HepG2 (cell line): Measurements from ENCODE around the gene LAMTOR2. TPM values are rescaled to one million over a fixed set of nuclear protein-coding genes. Genes with fewer than 3 reads are reported as not detected.

ENCODE experiments used
- CEBPB ChIP-seq: IDR thresholded peaks from 2 replicates; pipeline ENCODE4 v1.6.1; 2011; ENCODE audit warnings: low read depth, low read length, improper control_type of control experiment, borderline replicate concordance
- GATAD2A ChIP-seq: IDR thresholded peaks from 2 replicates; pipeline ENCODE4 v1.6.1; 2016
- MTF2 ChIP-seq: sonication (generic); formaldehyde crosslinking; IDR thresholded peaks from 2 replicates; pipeline ENCODE4 v1.5.0; 2020; ENCODE audit warnings: missing genetic modification reagents, borderline replicate concordance
- RXRA ChIP-seq: sonication (generic); formaldehyde crosslinking; IDR thresholded peaks from 2 replicates; pipeline ENCODE4 v1.5.1; 2020; ENCODE audit warnings: missing genetic modification reagents
- SSRP1 ChIP-seq: IDR thresholded peaks from 2 replicates; pipeline ENCODE4 v1.6.1; 2016; ENCODE audit warnings: control low read depth
- ZBTB3 ChIP-seq: sonication (generic); formaldehyde crosslinking; IDR thresholded peaks from 2 replicates; pipeline ENCODE4 v1.4.0; 2020; ENCODE audit warnings: low read depth, mild to moderate bottlenecking, moderate library complexity, missing genetic modification reagents, borderline replicate concordance
- ZMAT3 ChIP-seq: sonication (generic); formaldehyde crosslinking; conservative IDR thresholded peaks from 2 replicates; pipeline ENCODE4 v1.7.0; 2021; ENCODE audit warnings: missing genetic modification reagents
- ZNF160 ChIP-seq: sonication (generic); formaldehyde crosslinking; IDR thresholded peaks from 2 replicates; pipeline ENCODE4 v1.8.0; 2022; ENCODE audit warnings: mild to moderate bottlenecking, inconsistent platforms, missing genetic modification reagents
- ZNF232 ChIP-seq: sonication (generic); formaldehyde crosslinking; IDR thresholded peaks from 2 replicates; pipeline ENCODE4 v1.4.0; 2020; ENCODE audit warnings: missing genetic modification reagents, borderline replicate concordance
- ZNF44 ChIP-seq: sonication (generic); formaldehyde crosslinking; IDR thresholded peaks from 2 replicates; pipeline ENCODE4 v1.5.1; 2020; ENCODE audit warnings: mild to moderate bottlenecking, missing genetic modification reagents
- ZNF550 ChIP-seq: sonication (generic); formaldehyde crosslinking; IDR thresholded peaks from 2 replicates; pipeline ENCODE4 v1.4.0; 2020; ENCODE audit warnings: mild to moderate bottlenecking, missing genetic modification reagents, borderline replicate concordance
- ZNF772 ChIP-seq: sonication (generic); formaldehyde crosslinking; IDR thresholded peaks from 2 replicates; pipeline ENCODE4 v1.5.0; 2020; ENCODE audit warnings: mild to moderate bottlenecking, missing genetic modification reagents
- ZNF773 ChIP-seq: sonication (generic); formaldehyde crosslinking; IDR thresholded peaks from 2 replicates; pipeline ENCODE4 v1.4.0; 2020; ENCODE audit warnings: missing genetic modification reagents, borderline replicate concordance
- polyA plus RNA-seq, 8 experiments: library from polyadenylated mRNA; depleted of rRNA in 3 of 8; stranded (reverse) in 7 of 8; unstranded in 1 of 8; fragments of >200 nt; fragmentation: Illumina TruSeq in 4 of 8; extraction: Trizol in 4 of 8; gene quantifications; 2 replicates each; pipeline versions ENCODE4 v1.2.1 to v1.2.3, GENCODE V29; 2011 to 2016; ENCODE audit warnings: low read depth in 4 of 8, missing spikeins in 1 of 8, mixed read lengths in 1 of 8; ENCODE audit not compliant: insufficient read depth in 1 of 8
- total RNA-seq, 5 experiments: library from RNA; depleted of rRNA; stranded (reverse); fragments of >200 nt; fragmentation: Illumina TruSeq; extraction: Trizol; gene quantifications; 2 replicates each; pipeline ENCODE4 v1.2.3, GENCODE V29; 2016; ENCODE audit warnings: low read depth in 1 of 5
- TF ChIP-seq, protein P1 (sequence below): sonication (generic); formaldehyde crosslinking; IDR thresholded peaks from 2 replicates; pipeline ENCODE4 v1.4.0; 2020; ENCODE audit warnings: missing genetic modification reagents
- TF ChIP-seq, protein P2 (sequence below): sonication (generic); formaldehyde crosslinking; IDR thresholded peaks from 2 replicates; pipeline ENCODE4 v1.5.0; 2020; ENCODE audit warnings: missing genetic modification reagents
- TF ChIP-seq, protein P3 (sequence below): sonication (generic); formaldehyde crosslinking; IDR thresholded peaks from 2 replicates; pipeline ENCODE4 v1.8.1; 2023; ENCODE audit warnings: mild to moderate bottlenecking, moderate library complexity, missing genetic modification reagents
- TF ChIP-seq, protein P4 (sequence below): sonication (generic); formaldehyde crosslinking; IDR thresholded peaks from 2 replicates; pipeline ENCODE4 v1.8.1; 2023; ENCODE audit warnings: missing genetic modification reagents, inconsistent platforms, borderline replicate concordance
- TF ChIP-seq, protein P5 (sequence below): sonication (generic); formaldehyde crosslinking; IDR thresholded peaks from 2 replicates; pipeline ENCODE4 v1.5.0; 2020; ENCODE audit warnings: mild to moderate bottlenecking, missing genetic modification reagents, moderate library complexity
- TF ChIP-seq, protein P6 (sequence below): sonication (generic); formaldehyde crosslinking; IDR thresholded peaks from 2 replicates; pipeline ENCODE4 v1.9.0; 2021; ENCODE audit warnings: missing genetic modification reagents, borderline replicate concordance

Gene LAMTOR2
- total and polyA plus RNA-seq, 2 of the 13 experiments (the other 11 are each of a cell fraction or from before 2014, with no cell fraction given) = 36.5 to 66.4 TPM

DNA sequence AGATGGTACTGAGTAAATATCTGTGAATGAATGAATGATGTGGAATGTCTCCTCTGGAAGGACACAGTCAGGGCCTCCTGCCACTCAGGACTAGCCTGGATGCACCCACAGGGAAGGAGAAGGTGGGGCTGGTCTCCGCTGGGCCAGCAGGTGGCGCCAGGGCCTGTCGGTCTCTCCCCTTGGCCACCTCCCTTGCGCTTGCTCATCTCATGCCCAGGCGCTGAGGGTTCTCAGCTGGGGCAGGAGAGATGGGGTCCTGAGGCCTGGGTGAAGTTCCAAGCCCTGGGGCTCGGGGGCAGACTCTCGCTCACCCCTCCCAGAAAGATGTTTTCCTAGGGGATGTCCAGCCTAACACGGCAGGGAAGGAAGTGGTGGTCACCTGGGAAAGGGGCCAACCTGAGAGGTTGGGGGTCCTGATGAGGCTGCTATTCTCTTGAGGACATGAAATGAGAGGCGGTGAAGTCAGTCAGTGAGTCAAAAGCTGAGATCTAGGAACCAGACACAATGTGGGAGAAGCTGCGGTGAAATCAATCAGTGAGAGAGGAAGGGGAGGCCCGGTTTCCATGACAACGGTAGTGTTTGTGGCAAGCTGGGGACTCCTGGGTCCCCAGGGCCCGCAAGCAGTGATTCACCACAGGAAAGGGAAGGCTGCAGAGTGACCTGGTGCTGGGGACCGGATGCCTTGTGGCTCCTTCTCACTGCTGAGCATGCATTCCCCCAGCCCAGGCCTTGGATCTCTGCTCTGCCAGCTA lies 42.2 kb downstream of the LAMTOR2 start (continued):
- TF ChIP-seq, protein P1, sequence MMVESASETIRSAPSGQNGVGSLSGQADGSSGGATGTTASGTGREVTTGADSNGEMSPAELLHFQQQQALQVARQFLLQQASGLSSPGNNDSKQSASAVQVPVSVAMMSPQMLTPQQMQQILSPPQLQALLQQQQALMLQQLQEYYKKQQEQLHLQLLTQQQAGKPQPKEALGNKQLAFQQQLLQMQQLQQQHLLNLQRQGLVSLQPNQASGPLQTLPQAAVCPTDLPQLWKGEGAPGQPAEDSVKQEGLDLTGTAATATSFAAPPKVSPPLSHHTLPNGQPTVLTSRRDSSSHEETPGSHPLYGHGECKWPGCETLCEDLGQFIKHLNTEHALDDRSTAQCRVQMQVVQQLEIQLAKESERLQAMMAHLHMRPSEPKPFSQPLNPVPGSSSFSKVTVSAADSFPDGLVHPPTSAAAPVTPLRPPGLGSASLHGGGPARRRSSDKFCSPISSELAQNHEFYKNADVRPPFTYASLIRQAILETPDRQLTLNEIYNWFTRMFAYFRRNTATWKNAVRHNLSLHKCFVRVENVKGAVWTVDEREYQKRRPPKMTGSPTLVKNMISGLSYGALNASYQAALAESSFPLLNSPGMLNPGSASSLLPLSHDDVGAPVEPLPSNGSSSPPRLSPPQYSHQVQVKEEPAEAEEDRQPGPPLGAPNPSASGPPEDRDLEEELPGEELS (CRISPR knock-in tag) = no peak
- TF ChIP-seq ZNF773 (CRISPR knock-in tag) (no peak), ZMAT3 (CRISPR knock-in tag) (no peak), ZNF772 (CRISPR knock-in tag) (no peak), ZNF160 (CRISPR knock-in tag) (no peak), MTF2 (CRISPR knock-in tag) (no peak), RXRA (CRISPR knock-in tag) (peak; percentile 70; the same call in 1 of the 2 replicates), SSRP1 (0 out of 2 replicates have a peak, but pooled peaks have one; percentile 71), CEBPB (no peak), GATAD2A (CRISPR knock-in tag) (peak; percentile 72), ZNF44 (no peak), ZNF232 (no peak), ZNF550 (CRISPR knock-in tag) (no peak), ZBTB3 (CRISPR knock-in tag) (no peak)
- TF ChIP-seq, protein P2, sequence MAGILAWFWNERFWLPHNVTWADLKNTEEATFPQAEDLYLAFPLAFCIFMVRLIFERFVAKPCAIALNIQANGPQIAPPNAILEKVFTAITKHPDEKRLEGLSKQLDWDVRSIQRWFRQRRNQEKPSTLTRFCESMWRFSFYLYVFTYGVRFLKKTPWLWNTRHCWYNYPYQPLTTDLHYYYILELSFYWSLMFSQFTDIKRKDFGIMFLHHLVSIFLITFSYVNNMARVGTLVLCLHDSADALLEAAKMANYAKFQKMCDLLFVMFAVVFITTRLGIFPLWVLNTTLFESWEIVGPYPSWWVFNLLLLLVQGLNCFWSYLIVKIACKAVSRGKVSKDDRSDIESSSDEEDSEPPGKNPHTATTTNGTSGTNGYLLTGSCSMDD (CRISPR knock-in tag) = no peak
- TF ChIP-seq, protein P3, sequence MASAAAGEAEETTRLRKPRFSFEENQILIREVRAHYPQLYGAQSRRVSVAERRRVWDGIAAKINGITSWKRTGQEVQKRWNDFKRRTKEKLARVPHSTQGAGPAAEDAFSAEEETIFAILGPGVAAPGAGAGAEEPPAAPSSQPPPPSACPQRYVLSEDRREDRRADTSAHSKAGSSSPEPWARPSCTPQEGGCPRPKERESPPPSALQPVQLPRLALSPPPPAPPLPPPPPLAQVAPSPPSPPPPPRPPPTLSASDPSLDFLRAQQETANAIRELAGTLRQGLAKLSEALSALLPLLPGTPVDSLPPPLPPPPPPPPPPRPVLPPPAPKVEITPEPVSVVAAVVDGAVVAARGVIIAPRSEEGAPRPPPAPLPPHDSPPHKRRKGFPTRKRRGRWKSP (CRISPR knock-in tag) = 0 out of 2 replicates have a peak, but pooled peaks have one; percentile 30
- TF ChIP-seq, protein P4, sequence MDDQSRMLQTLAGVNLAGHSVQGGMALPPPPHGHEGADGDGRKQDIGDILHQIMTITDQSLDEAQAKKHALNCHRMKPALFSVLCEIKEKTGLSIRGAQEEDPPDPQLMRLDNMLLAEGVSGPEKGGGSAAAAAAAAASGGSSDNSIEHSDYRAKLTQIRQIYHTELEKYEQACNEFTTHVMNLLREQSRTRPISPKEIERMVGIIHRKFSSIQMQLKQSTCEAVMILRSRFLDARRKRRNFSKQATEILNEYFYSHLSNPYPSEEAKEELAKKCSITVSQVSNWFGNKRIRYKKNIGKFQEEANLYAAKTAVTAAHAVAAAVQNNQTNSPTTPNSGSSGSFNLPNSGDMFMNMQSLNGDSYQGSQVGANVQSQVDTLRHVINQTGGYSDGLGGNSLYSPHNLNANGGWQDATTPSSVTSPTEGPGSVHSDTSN (CRISPR knock-in tag) = no peak
- TF ChIP-seq, protein P5, sequence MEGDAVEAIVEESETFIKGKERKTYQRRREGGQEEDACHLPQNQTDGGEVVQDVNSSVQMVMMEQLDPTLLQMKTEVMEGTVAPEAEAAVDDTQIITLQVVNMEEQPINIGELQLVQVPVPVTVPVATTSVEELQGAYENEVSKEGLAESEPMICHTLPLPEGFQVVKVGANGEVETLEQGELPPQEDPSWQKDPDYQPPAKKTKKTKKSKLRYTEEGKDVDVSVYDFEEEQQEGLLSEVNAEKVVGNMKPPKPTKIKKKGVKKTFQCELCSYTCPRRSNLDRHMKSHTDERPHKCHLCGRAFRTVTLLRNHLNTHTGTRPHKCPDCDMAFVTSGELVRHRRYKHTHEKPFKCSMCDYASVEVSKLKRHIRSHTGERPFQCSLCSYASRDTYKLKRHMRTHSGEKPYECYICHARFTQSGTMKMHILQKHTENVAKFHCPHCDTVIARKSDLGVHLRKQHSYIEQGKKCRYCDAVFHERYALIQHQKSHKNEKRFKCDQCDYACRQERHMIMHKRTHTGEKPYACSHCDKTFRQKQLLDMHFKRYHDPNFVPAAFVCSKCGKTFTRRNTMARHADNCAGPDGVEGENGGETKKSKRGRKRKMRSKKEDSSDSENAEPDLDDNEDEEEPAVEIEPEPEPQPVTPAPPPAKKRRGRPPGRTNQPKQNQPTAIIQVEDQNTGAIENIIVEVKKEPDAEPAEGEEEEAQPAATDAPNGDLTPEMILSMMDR = peak; percentile 99
- TF ChIP-seq, protein P6, sequence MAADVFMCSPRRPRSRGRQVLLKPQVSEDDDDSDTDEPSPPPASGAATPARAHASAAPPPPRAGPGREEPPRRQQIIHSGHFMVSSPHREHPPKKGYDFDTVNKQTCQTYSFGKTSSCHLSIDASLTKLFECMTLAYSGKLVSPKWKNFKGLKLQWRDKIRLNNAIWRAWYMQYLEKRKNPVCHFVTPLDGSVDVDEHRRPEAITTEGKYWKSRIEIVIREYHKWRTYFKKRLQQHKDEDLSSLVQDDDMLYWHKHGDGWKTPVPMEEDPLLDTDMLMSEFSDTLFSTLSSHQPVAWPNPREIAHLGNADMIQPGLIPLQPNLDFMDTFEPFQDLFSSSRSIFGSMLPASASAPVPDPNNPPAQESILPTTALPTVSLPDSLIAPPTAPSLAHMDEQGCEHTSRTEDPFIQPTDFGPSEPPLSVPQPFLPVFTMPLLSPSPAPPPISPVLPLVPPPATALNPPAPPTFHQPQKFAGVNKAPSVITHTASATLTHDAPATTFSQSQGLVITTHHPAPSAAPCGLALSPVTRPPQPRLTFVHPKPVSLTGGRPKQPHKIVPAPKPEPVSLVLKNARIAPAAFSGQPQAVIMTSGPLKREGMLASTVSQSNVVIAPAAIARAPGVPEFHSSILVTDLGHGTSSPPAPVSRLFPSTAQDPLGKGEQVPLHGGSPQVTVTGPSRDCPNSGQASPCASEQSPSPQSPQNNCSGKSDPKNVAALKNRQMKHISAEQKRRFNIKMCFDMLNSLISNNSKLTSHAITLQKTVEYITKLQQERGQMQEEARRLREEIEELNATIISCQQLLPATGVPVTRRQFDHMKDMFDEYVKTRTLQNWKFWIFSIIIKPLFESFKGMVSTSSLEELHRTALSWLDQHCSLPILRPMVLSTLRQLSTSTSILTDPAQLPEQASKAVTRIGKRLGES (CRISPR knock-in tag) = no peak
